GM23248 (cell line): Measurements from ENCODE around the gene ISG20L2. TPM values are rescaled to one million over a fixed set of nuclear protein-coding genes. Genes with fewer than 3 reads are reported as not detected.

Experiments
- DNase-seq: peaks from one replicate; pipeline ENCODE4 v3.0.0-alpha.2; 2015
- H2AFZ ChIP-seq: fragments of 200-600 bp; sonication (generic); 2 replicates; pipeline ENCODE4 v1.6.1; 2016; ENCODE audit warnings: antibody characterized with exemption
- H3F3A ChIP-seq: fragments of 200-600 bp; sonication (generic); 2 replicates; pipeline ENCODE4 v1.6.1; 2016; ENCODE audit warnings: mild to moderate bottlenecking, antibody characterized with exemption, mixed run types; ENCODE audit not compliant: insufficient read depth
- H3K27ac ChIP-seq: fragments of 200-600 bp; sonication (generic); 2 replicates; pipeline ENCODE4 v1.5.1; 2016; ENCODE audit warnings: mild to moderate bottlenecking
- H3K27me3 ChIP-seq: fragments of 200-600 bp; sonication (generic); replicated peaks from 2 replicates; pipeline ENCODE4 v1.6.1; 2016; ENCODE audit warnings: mild to moderate bottlenecking; ENCODE audit not compliant: insufficient read depth
- H3K36me3 ChIP-seq: fragments of 200-600 bp; sonication (generic); 2 replicates; pipeline ENCODE4 v1.6.1; 2016; ENCODE audit warnings: low read depth, mild to moderate bottlenecking
- H3K4me1 ChIP-seq: fragments of 200-600 bp; sonication (generic); 2 replicates; pipeline ENCODE4 v1.6.1; 2016; ENCODE audit warnings: mild to moderate bottlenecking; ENCODE audit not compliant: insufficient read depth
- H3K4me2 ChIP-seq: fragments of 200-600 bp; sonication (generic); one replicate; pipeline ENCODE4 v1.6.1; 2016; ENCODE audit warnings: mild to moderate bottlenecking; ENCODE audit not compliant: unreplicated experiment
- H3K4me3 ChIP-seq: fragments of 200-600 bp; sonication (generic); 2 replicates; pipeline ENCODE4 v1.5.1; 2016; ENCODE audit warnings: mild to moderate bottlenecking
- H3K79me2 ChIP-seq: fragments of 200-600 bp; sonication (generic); 2 replicates; pipeline ENCODE4 v1.6.1; 2016; ENCODE audit warnings: mild to moderate bottlenecking; ENCODE audit not compliant: insufficient read depth
- H3K9ac ChIP-seq: fragments of 200-600 bp; sonication (generic); 2 replicates; pipeline ENCODE4 v1.6.1; 2016; ENCODE audit warnings: mild to moderate bottlenecking
- H3K9me2 ChIP-seq: fragments of 200-600 bp; sonication (generic); 2 replicates; pipeline ENCODE4 v1.6.1; 2016; ENCODE audit warnings: mixed run types, mild to moderate bottlenecking, moderate library complexity; ENCODE audit not compliant: insufficient read depth
- H3K9me3 ChIP-seq: fragments of 200-600 bp; sonication (generic); one replicate; pipeline ENCODE4 v1.6.1; 2017; ENCODE audit warnings: low read depth
- H4K20me1 ChIP-seq: fragments of 200-600 bp; sonication (generic); 2 replicates; pipeline ENCODE4 v1.6.0; 2016; ENCODE audit not compliant: insufficient read depth
- EZH2 ChIP-seq: fragments of 200-600 bp; sonication (generic); IDR thresholded peaks from 2 replicates; pipeline ENCODE4 v1.6.1; 2018; ENCODE audit warnings: antibody characterized with exemption, mild to moderate bottlenecking; ENCODE audit not compliant: insufficient read depth, poor library complexity, severe bottlenecking
- EZH2phosphoT487 ChIP-seq: fragments of 200-600 bp; sonication (generic); IDR thresholded peaks from 2 replicates; pipeline ENCODE4 v1.6.1; 2018; ENCODE audit warnings: antibody characterized with exemption, moderate library complexity, mild to moderate bottlenecking, low read depth; ENCODE audit not compliant: insufficient read depth
- WGBS, 2 experiments: methylation state at CpG; one replicate each; pipeline ENCODE4 v1.1.6; 2015 to 2017; ENCODE audit warnings: low lambda C conversion rate in 2 of 2, low coverage in 1 of 2; ENCODE audit errors: missing lambda C conversion rate in 2 of 2; 5-methylcytosine and 5-hydroxymethylcytosine counted together
- in situ Hi-C: fragments of 300-500 bp; cut with MboI; formaldehyde crosslinking; loops from 2 replicates; pipeline ENCODE4 v1.15.0; 2020
- polyA plus RNA-seq: library from polyadenylated mRNA; unstranded; fragments of >200 nt; fragmentation: Nextera tagmentation; extraction: Ambion mirVana; gene quantifications from 2 replicates; pipeline ENCODE4 v1.2.1, GENCODE V29; 2016
- total RNA-seq: library from RNA; depleted of rRNA; stranded (reverse); fragments of >200 nt; shearing (Covaris generic); gene quantifications from 2 replicates; pipeline ENCODE4 v1.2.3, GENCODE V29; 2014; rRNA removed

Gene ISG20L2, protein sequence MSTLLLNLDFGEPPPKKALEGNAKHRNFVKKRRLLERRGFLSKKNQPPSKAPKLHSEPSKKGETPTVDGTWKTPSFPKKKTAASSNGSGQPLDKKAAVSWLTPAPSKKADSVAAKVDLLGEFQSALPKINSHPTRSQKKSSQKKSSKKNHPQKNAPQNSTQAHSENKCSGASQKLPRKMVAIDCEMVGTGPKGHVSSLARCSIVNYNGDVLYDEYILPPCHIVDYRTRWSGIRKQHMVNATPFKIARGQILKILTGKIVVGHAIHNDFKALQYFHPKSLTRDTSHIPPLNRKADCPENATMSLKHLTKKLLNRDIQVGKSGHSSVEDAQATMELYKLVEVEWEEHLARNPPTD
- 10.4 TPM in 2 replicates for total RNA-seq
- polyA plus RNA-seq: 17.8 and 21.5 TPM in 2 replicates

DNA sequence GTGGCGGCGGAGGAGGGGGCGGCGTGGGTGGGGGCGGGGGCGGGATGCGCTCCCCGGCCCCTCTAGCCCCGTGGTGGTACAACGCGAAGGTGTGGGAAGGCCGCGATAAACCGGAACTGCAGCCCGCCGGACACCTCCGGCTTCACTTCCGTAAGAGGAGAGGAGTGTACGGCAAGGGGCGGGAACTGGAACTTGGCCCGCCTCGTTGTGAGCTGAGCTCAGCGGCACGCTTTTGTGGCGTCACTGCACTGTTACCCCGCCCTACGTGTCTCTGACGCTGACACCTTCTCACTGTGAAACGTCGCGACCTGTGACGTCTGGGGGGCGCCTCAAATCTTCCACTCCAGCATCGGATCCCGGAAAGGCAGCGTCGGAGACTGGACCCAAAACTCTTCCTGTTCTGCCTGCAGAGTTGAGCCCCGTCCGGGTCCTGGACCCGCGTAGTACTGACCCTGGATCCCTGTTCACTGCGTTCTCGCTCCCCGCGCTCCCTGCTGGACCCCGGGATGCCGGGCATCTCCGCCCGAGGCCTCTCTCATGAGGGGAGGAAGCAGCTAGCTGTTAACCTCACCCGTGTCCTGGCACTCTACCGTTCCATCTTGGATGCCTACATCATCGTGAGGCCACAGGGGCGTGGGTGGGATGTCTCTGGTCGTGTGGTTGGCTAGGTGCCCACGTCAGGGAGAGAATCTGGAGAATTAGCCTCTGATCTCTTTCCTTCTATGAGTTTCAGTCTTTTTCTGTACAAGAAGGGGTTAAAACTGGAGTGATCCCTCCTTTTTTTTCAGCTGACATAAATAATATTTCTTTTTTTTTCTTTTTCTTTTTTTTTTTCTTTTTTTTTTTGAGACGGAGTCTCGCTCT is at the start of gene ISG20L2:
ISG20L2 (minus strand) TSS at position 168 of the 864 bp plus-strand sequence. CDS start 1,114 bp downstream, outside the sequence.
- peaks cover 6% of the 10 kb centered on the region; the same call in 1 of the 2 replicates for H3F3A ChIP-seq
- 2 to 3% methylated on average over 43 to 56 of the region's 57 CpGs for WGBS, 2 experiments
- peak within 1 kb of the TSS; percentile 98 for H3K4me2 ChIP-seq
- H3K27ac ChIP-seq: peak within 1 kb of the TSS; percentile 96
- no peak for TF ChIP-seq EZH2
- no peak for TF ChIP-seq EZH2phosphoT487
- H3K79me2 ChIP-seq: peaks cover 58% of the 10 kb centered on the region
- peak; percentile 100 for DNase-seq
- H3K4me1 ChIP-seq: peaks cover 29% of the 10 kb centered on the region
- H3K9ac ChIP-seq: peak within 1 kb of the TSS; percentile 99
- H3K9me3 ChIP-seq: no peaks in the 10 kb centered on the region
- in situ Hi-C loops: no loop called here
- peak within 1 kb of the TSS; percentile 99 for H3K4me3 ChIP-seq
- peak within 1 kb of the TSS; percentile 92 for H2AFZ ChIP-seq
- no peaks in the 10 kb centered on the region for H3K27me3 ChIP-seq
- H3K9me2 ChIP-seq: no peaks in the 10 kb centered on the region
- H3K36me3 ChIP-seq: peaks cover 11% of the 10 kb centered on the region; the same call in 1 of the 2 replicates
- no peaks in the 10 kb centered on the region for H4K20me1 ChIP-seq

DNA sequence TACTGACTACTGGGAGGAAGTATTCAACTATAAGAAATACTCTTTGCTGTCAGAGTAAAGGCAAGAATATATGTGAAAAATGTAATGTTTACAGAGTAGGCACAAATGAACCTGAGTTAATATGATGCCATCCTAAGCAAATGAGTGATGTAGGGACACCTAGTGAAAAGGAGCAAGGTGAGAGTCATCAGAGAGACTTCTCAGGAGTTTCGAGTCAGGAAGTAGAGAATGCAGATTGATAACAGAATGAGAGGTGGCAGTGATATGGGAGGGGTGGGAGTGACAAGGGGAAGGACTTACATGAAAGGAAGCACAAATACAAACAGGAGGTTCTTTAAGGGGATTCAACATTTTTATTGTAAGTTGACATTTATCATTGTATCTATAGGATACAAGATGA is 49.0 kb upstream of the ISG20L2 start:
- H3K9ac ChIP-seq: no peak overlapping the region
- H3K27me3 ChIP-seq: no peaks in the 10 kb centered on the region
- no peaks in the 10 kb centered on the region for H3K9me3 ChIP-seq
- no peak overlapping the region for H3K4me2 ChIP-seq
- no peak overlapping the region for H3K27ac ChIP-seq
- DNase-seq: no peak
- H4K20me1 ChIP-seq: peaks cover 31% of the 10 kb centered on the region
- 0 out of 2 replicates have a peak, but pooled peaks cover 5% of the 10 kb centered on the region for H3K36me3 ChIP-seq
- peaks cover 98% of the 10 kb centered on the region for H3K79me2 ChIP-seq
- H3F3A ChIP-seq: peaks cover 26% of the 10 kb centered on the region
- peaks cover 32% of the 10 kb centered on the region for H3K4me1 ChIP-seq
- TF ChIP-seq EZH2 (no peak), EZH2phosphoT487 (no peak)
- WGBS, 2 experiments: 27 to 50% methylated on average over 1 of the region's 1 CpG
- H3K4me3 ChIP-seq: no peak overlapping the region
- H3K9me2 ChIP-seq: no peaks in the 10 kb centered on the region
- no peak overlapping the region for H2AFZ ChIP-seq
- in situ Hi-C loops: no loop called here

DNA sequence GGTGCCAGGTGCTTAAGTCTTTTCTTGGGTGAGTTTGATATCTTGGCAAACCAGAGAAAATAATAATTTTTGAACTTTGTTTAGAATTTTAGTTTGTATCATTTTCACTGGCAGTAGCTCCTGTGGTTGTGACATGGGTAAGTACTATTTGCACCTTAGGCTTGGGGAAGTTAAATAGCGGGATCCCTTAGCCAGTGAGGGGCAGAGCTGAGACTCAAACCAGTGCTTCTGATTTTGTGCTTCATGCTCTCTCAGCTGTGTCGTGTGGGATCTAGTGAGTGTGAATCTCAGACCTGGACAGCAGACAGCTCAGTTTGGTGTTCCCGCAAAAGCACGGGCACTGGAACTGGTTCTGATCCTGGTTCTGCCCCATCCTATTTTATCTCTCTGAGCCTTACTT is 48.4 kb upstream of the ISG20L2 start:
- Histone ChIP-seq H3K9me2 (no peaks in the 10 kb centered on the region), H4K20me1 (peaks cover 24% of the 10 kb centered on the region), H3K9ac (no peak overlapping the region), H3K4me3 (no peak overlapping the region), H3K4me2 (no peak overlapping the region), H3K9me3 (no peaks in the 10 kb centered on the region), H3K4me1 (peaks cover 29% of the 10 kb centered on the region), H3K79me2 (peaks cover 98% of the 10 kb centered on the region), H3K36me3 (peaks cover 8% of the 10 kb centered on the region; the same call in 1 of the 2 replicates), H3K27me3 (no peaks in the 10 kb centered on the region), H2AFZ (no peak overlapping the region), H3K27ac (no peak overlapping the region), H3F3A (peaks cover 20% of the 10 kb centered on the region)
- in situ Hi-C loops: no loop called here
- TF ChIP-seq EZH2: no peak
- DNase-seq: no peak
- 35 to 41% methylated on average over 4 of the region's 4 CpGs for WGBS, 2 experiments

DNA sequence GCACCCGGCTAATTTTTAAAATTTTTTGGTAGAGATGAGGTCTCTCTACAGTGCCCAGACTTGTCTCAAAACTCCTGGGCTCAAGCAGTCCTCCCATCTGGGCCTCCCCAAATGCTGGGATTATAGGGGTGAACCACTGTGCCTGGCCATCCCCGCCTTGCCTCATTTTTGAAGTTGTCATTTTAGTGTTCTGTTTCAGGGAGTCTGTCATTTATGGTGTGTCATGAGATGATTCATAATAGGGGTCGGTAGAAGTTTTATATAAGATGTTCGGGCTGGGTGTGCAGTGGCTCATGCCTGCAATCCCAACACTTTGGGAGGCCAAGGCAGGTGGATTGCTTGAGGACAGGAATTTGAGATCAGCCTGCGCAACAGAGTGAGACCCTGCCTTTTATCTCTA is 47.2 kb upstream of the ISG20L2 start:
- peaks cover 19% of the 10 kb centered on the region for H3K4me1 ChIP-seq
- TF ChIP-seq EZH2: no peak
- no peak for TF ChIP-seq EZH2phosphoT487
- no peaks in the 10 kb centered on the region for H3K27me3 ChIP-seq
- no peaks in the 10 kb centered on the region for H3K9me2 ChIP-seq
- no peaks in the 10 kb centered on the region for H3K9me3 ChIP-seq
- no peak for DNase-seq
- in situ Hi-C loops: no loop called here
- peaks cover 9% of the 10 kb centered on the region; the same call in 1 of the 2 replicates for H3F3A ChIP-seq
- no peak overlapping the region for H3K9ac ChIP-seq
- H4K20me1 ChIP-seq: peaks cover 16% of the 10 kb centered on the region
- H3K4me3 ChIP-seq: no peak overlapping the region
- no peak overlapping the region for H2AFZ ChIP-seq
- peaks cover 98% of the 10 kb centered on the region for H3K79me2 ChIP-seq
- no peak overlapping the region for H3K4me2 ChIP-seq
- peaks cover 8% of the 10 kb centered on the region; the same call in 1 of the 2 replicates for H3K36me3 ChIP-seq
- WGBS, 2 experiments: 77 to 78% methylated on average over 5 of the region's 5 CpGs
- no peak overlapping the region for H3K27ac ChIP-seq
